Erythroblast (primary cell): ENCODE measurements around the gene AUP1.
A peak's percentile ranks its signal among the peaks of the same experiment; 100 is the strongest.

Experiments
- GATA1 ChIP-seq: IDR thresholded peaks from 2 replicates; pipeline ENCODE4 v1.6.1; 2011; ENCODE audit warnings: low read depth, mild to moderate bottlenecking, control low read depth, low read length, moderate library complexity
- POLR2A ChIP-seq: IDR thresholded peaks from 2 replicates; pipeline ENCODE4 v1.6.1; 2011; ENCODE audit warnings: mild to moderate bottlenecking, low read length

DNA sequence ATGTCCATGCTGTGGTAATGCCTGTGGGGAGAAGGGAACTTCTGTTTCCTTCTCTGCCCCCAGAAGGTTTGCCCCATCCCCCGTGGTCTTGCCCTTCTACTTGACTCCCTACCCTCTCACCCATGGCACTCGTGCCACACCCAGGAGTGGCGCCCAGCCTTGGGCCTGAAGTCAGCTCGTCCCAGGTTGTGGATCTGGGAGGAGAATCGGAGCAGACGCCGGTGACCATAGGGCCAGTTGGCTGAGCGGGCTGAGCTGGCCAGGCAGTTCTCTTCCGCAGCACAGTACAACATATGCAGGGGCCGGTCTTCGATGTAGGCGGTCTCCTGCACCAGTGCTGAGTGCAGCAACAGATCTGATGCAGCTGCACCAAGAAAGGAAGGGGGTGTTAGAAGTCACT, 4.9 kb upstream of the AUP1 start:
- TF ChIP-seq POLR2A = peak; percentile 13
- TF ChIP-seq GATA1 = no peak
